ENCODE data around the gene MTHFD1. TPM values are rescaled to one million over a fixed set of nuclear protein-coding genes. Genes with fewer than 3 reads are reported as not detected.

The MTHFD1 gene
- total RNA-seq, 4 donors from 2014 or later = 18.4 to 47.0 (median 25.4) TPM

Small RNA genes lying within 50 kb of the gene (small RNA-seq; reads per million reads assigned to genes)
- gene AL161756.2 = 0 reads per million in 2 donors

Other genes with a start within 250 kb of the MTHFD1 start
- gene ESR2, start 94.0 kb upstream of the MTHFD1 start, total RNA-seq = 1 to 10 TPM in 2 of 4 donors, under 1 TPM in 1, not detected in 1; 0.66 to 6.6 (median 1.1) TPM
- 1 to 10 TPM in 3 of 4 donors, under 1 TPM in 1; 0.57 to 2.8 (median 2.4) TPM for gene AKAP5, start 77.1 kb downstream of the MTHFD1 start, total RNA-seq
- gene ZBTB25, start 115.5 kb downstream of the MTHFD1 start, total RNA-seq = 10 to 100 TPM in 3 of 4 donors, 1 to 10 TPM in 1; 4.2 to 12.1 (median 11.4) TPM
- 10 to 100 TPM; 32.6 to 75.1 (median 49.1) TPM for gene ZBTB1, start 116.4 kb downstream of the MTHFD1 start, total RNA-seq
- 1 to 10 TPM; 4.2 to 9.9 (median 6.8) TPM for gene HSPA2, start 152.4 kb downstream of the MTHFD1 start, total RNA-seq
- gene PPP1R36, start 161.6 kb downstream of the MTHFD1 start, total RNA-seq = 1 to 10 TPM in 3 of 4 donors, not detected in 1; 1.9 to 7.4 (median 2.1) TPM